Measurements from ENCODE around the gene KRTAP3-3.

GRCh38 chr17:41013181-41013580 is 19.2 kb upstream of the KRTAP3-3 start:
- TF ChIP-seq CTCF (conservative IDR thresholded peaks at IDR 0.05 in 1 of 2, IDR thresholded peaks at IDR 0.05 in 1 of 2; ENCODE audit: low read depth in 1 of 2, low read length in 2 of 2) = no peak
- TF ChIP-seq EZH2 (IDR thresholded peaks at IDR 0.05; ENCODE audit: low read length, missing control alignments) = no peak

Measured in fibroblast of lung (primary cell).